GM23248 (cell line): ENCODE measurements around the gene MARVELD2.

Experiments
- EZH2 ChIP-seq: fragments of 200-600 bp; sonication (generic); IDR thresholded peaks from 2 replicates; pipeline ENCODE4 v1.6.1; 2018; ENCODE audit warnings: antibody characterized with exemption, mild to moderate bottlenecking; ENCODE audit not compliant: insufficient read depth, poor library complexity, severe bottlenecking
- EZH2phosphoT487 ChIP-seq: fragments of 200-600 bp; sonication (generic); IDR thresholded peaks from 2 replicates; pipeline ENCODE4 v1.6.1; 2018; ENCODE audit warnings: antibody characterized with exemption, moderate library complexity, mild to moderate bottlenecking, low read depth; ENCODE audit not compliant: insufficient read depth

- TF ChIP-seq EZH2 (no peak), EZH2phosphoT487 (no peak)
Observed at GRCh38 chr5:69468631-69469030, 53.7 kb downstream of the MARVELD2 start.
